ENCODE results near the gene CDHR5. TPM values are rescaled to one million over a fixed set of nuclear protein-coding genes. Genes with fewer than 3 reads are reported as not detected.
"Not testable (repeated sequence)": the region's sequence is repeated elsewhere in the genome, so short reads cannot be mapped to it uniquely, and the experiment has no call there.

CDHR5 gene
- total RNA-seq, 2 donors from 2014 or later: 140 to 310 TPM

DNA sequence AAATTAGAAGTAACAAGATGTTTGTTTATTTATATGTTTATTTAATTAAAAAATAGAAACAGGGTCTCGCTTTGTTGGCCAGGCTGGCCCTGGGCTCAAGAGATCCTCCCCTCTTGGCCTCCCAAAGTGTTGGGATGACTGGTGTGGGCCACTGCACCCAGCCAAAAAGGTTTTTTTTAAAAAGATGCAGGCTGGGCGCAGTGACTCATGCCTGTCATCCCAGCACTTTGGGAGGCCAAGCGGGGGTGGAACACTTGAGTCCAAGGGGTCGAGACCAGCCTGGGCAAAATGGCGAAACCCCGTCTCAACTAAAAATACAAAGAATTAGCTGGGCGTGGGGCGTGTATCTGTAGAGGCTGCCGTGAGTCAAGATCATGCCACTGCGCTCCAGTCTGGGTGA is 25.7 kb upstream of the CDHR5 start:
- Histone ChIP-seq H3K36me3 (no peaks in the 10 kb centered on the region), H3K4me3 (no peak overlapping the region), H3K9me3 (no peaks in the 10 kb centered on the region), H3K9ac (ENCODE audit: low read depth in 2 of 2, low read length in 2 of 2) (no peak overlapping the region), H3K4me1 (peaks cover 6% of the 10 kb centered on the region), H3K27me3 (no peaks in the 10 kb centered on the region), H3K27ac (no peak overlapping the region)
- TF ChIP-seq, protein P1, sequence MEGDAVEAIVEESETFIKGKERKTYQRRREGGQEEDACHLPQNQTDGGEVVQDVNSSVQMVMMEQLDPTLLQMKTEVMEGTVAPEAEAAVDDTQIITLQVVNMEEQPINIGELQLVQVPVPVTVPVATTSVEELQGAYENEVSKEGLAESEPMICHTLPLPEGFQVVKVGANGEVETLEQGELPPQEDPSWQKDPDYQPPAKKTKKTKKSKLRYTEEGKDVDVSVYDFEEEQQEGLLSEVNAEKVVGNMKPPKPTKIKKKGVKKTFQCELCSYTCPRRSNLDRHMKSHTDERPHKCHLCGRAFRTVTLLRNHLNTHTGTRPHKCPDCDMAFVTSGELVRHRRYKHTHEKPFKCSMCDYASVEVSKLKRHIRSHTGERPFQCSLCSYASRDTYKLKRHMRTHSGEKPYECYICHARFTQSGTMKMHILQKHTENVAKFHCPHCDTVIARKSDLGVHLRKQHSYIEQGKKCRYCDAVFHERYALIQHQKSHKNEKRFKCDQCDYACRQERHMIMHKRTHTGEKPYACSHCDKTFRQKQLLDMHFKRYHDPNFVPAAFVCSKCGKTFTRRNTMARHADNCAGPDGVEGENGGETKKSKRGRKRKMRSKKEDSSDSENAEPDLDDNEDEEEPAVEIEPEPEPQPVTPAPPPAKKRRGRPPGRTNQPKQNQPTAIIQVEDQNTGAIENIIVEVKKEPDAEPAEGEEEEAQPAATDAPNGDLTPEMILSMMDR (IDR thresholded peaks at IDR 0.05): no peak
- intact Hi-C loops (cut with DNase I): no loop called here
- DNase-seq: no peak

- H3K27me3 ChIP-seq; H3K9ac ChIP-seq (ENCODE audit: low read depth in 2 of 2, low read length in 2 of 2); H3K36me3 ChIP-seq; H3K27ac ChIP-seq; H3K4me3 ChIP-seq; H3K4me1 ChIP-seq; DNase-seq; H3K9me3 ChIP-seq; intact Hi-C loops (cut with DNase I): not testable (repeated sequence)
Observed at GRCh38 chr11:647672-648158, 23.0 kb upstream of the CDHR5 start.

- intact Hi-C loops (cut with DNase I): no loop called here
- Histone ChIP-seq H3K27me3 (no peaks in the 10 kb centered on the region), H3K9ac (ENCODE audit: low read depth in 2 of 2, low read length in 2 of 2) (no peak overlapping the region), H3K4me3 (no peak overlapping the region), H3K9me3 (no peaks in the 10 kb centered on the region), H3K4me1 (no peaks in the 10 kb centered on the region), H3K27ac (no peak overlapping the region), H3K36me3 (no peaks in the 10 kb centered on the region)
- no peak for DNase-seq
- TF ChIP-seq, protein P1 (IDR thresholded peaks at IDR 0.05): no peak
Observed at GRCh38 chr11:646214-646613, 21.5 kb upstream of the CDHR5 start.

DNA sequence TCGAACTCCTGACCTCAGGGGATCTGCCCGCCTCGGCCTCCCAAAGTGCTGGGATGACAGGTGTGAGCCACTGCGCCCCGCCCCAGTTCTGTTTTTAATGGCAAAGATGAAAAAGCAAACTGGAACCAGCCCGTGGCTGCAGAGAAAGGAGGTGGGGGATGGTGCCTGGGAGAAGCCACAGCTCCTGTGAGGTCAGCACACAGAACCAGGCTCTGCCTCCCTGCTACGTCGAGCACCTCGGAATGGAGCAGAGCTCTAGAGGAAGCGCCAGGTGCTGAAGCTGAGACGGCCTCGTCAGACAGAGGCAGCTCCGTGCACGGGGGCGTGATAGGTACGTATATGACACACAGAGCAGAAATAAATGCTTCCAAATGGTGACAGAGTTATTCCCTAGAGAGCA is 20.8 kb upstream of the CDHR5 start:
- Histone ChIP-seq H3K36me3 (no peaks in the 10 kb centered on the region), H3K9me3 (no peaks in the 10 kb centered on the region), H3K27ac (no peak overlapping the region), H3K27me3 (no peaks in the 10 kb centered on the region), H3K4me3 (no peak overlapping the region), H3K4me1 (no peaks in the 10 kb centered on the region), H3K9ac (ENCODE audit: low read depth in 2 of 2, low read length in 2 of 2) (no peak overlapping the region)
- no peak for DNase-seq
- TF ChIP-seq, protein P1 (IDR thresholded peaks at IDR 0.05): no peak
- intact Hi-C loops (cut with DNase I): no loop called here

DNA sequence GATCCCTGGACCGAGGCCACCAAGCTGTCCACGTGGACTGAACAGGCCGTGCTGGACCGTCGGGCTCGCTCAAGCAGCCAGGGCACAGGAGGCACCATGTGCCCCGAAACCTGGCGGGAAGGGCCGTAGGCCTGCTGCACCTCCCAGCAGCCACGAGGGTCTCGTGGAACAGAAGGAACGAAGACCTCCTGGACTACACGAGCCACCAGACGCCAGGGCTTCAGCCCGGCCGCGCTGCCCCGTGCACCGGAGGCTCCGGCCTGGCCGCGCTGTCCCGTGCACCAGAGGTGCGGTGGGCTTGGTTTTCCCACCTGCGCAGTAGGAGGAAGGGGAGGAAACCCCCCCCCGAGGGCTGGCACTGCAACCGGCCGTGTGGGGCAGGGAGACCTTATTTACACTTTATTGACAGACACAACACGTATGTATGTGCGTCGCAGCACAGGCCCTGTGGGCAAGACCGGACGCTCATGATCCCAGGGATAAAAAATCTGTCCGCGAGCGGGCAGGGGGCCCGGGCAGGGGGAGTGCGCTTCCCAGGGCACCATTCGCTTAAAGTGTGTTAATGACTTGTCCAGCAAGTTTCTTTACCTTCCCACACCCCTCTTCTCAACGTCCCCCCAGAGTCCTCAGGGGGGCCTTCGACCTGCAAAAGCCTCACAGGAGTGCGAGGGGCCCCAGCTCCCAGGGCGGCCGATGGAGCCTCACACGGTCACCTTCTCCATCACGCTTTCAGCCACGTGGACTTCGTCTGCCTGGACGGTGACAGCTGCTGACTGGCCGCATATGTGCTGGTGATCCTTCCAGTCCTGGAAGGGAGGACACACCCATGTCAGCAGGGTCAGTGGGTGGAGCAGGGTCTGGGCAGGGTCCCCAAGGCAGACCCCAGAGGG is 19.3 kb upstream of the CDHR5 start:
- no peak overlapping the region for H3K9ac ChIP-seq (ENCODE audit: low read depth in 2 of 2, low read length in 2 of 2)
- no peaks in the 10 kb centered on the region for H3K4me1 ChIP-seq
- no peaks in the 10 kb centered on the region for H3K9me3 ChIP-seq
- DNase-seq: no peak
- intact Hi-C loops (cut with DNase I): no loop called here
- H3K4me3 ChIP-seq: no peak overlapping the region
- H3K27me3 ChIP-seq: peaks cover 1% of the 10 kb centered on the region
- TF ChIP-seq, protein P1 (IDR thresholded peaks at IDR 0.05): no peak
- H3K27ac ChIP-seq: no peak overlapping the region
- no peaks in the 10 kb centered on the region for H3K36me3 ChIP-seq

GRCh38 chr11:643366-643765 is 18.6 kb upstream of the CDHR5 start:
- H3K27me3 ChIP-seq: peaks cover 8% of the 10 kb centered on the region
- DNase-seq: no peak
- intact Hi-C loops (cut with DNase I): no loop called here
- TF ChIP-seq, protein P1 (IDR thresholded peaks at IDR 0.05): no peak
- H3K36me3 ChIP-seq: no peaks in the 10 kb centered on the region
- H3K4me1 ChIP-seq: no peaks in the 10 kb centered on the region
- H3K9me3 ChIP-seq: no peaks in the 10 kb centered on the region
- no peak overlapping the region for H3K4me3 ChIP-seq
- H3K9ac ChIP-seq (ENCODE audit: low read depth in 2 of 2, low read length in 2 of 2): no peak overlapping the region
- H3K27ac ChIP-seq: no peak overlapping the region
